Measurements from ENCODE around the gene C1orf35.

Gene C1orf35

GRCh38 chr1:228109073-228109961 lies 6.2 kb upstream of the C1orf35 start, which contains the start of gene MRPL55:
TSS of gene MRPL55 (minus strand) at chr1:228109299. CDS start at chr1:228108260, 1,039 bp downstream.
- DNase-seq = peak; percentile 93

GRCh38 chr1:228108742-228109072 lies 5.6 kb upstream of the C1orf35 start:
- DNase-seq = no peak

GRCh38 chr1:228108055-228108690 lies 5.0 kb upstream of the C1orf35 start:
- no peak for DNase-seq

- no peak for DNase-seq
These were observed 4.5 kb upstream of the C1orf35 start for GRCh38 chr1:228107636-228108035.

GRCh38 chr1:228106800-228107054 lies 3.6 kb upstream of the C1orf35 start:
- DNase-seq = no peak

- DNase-seq = no peak
These were observed 3.1 kb upstream of the C1orf35 start for GRCh38 chr1:228105996-228106799.

- no peak for DNase-seq
These were observed 2.3 kb upstream of the C1orf35 start for GRCh38 chr1:228105270-228105995.

GRCh38 chr1:228104526-228105269 lies 1.6 kb upstream of the C1orf35 start:
- no peak for DNase-seq

GRCh38 chr1:228101994-228102790 lies 933 bp downstream of the C1orf35 start:
- DNase-seq = peak; percentile 13

GRCh38 chr1:228101614-228101993 lies 1.5 kb downstream of the C1orf35 start:
- no peak for DNase-seq

GRCh38 chr1:228100822-228101613 lies 2.1 kb downstream of the C1orf35 start:
- no peak for DNase-seq

- no peak for DNase-seq
These were observed 3.8 kb downstream of the C1orf35 start for GRCh38 chr1:228099331-228099732.

GRCh38 chr1:228098323-228098931 lies 4.7 kb downstream of the C1orf35 start:
- no peak for DNase-seq

GRCh38 chr1:228097333-228098081 lies 5.6 kb downstream of the C1orf35 start:
- no peak for DNase-seq

- DNase-seq = no peak
These were observed 6.5 kb downstream of the C1orf35 start for GRCh38 chr1:228096416-228097332.

- no peak for DNase-seq
These were observed 7.2 kb downstream of the C1orf35 start for GRCh38 chr1:228095938-228096337.

GRCh38 chr1:228095161-228095560 lies 8.0 kb downstream of the C1orf35 start:
- DNase-seq = no peak

- DNase-seq = no peak
These were observed 8.6 kb downstream of the C1orf35 start for GRCh38 chr1:228094432-228095016.

Data from NCI-H2227 treated with DMSO at 0.1 percent for 48 hours (cell line).